T-helper 22 cell (primary cell): Measurements from ENCODE around the gene FOXO6.

ENCODE experiments used
- DNase-seq: peaks from one replicate; pipeline ENCODE4 v3.0.0-alpha.2; 2020; ENCODE audit warnings: low read depth

Gene FOXO6

DNA sequence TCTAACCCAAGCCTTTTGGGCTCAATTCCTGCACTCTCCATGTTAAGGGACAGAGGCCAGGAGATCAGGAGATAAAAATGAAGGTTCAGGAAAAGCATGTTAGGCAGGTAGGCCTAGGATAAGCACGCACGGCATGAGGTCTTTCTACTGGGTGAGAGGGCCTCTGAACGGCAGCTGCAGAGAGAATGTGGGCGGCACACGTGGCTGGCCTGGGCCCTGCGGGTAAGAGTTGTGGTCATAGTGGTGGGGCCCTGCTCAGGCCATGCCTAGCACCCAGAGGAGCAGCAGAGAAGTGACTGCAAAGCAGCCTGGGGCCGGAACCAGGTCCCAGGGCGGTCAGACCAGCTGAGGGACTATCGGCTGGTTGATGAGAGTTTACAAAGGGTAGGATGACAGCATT, 7.5 kb upstream of the FOXO6 start:
- no peak for DNase-seq

DNA sequence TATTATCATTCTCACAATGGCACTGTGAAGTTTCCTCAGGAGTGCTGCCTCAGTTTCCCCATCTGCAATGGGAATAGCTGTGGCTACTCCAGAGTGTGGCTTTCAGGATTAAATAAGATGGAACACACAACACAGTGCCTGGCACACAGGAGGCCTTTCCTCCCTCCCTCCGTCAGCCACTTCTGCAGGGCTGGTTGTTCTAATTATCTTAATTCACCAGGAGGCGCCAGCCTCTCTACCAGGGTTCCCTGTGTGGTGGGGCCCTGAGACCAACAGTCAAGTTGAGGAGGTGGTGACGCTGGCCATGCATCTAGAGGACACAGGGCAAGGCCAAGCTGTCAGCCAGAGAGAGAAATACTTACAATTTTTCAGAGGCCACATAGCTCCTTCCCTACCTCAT, 6.3 kb upstream of the FOXO6 start:
- no peak for DNase-seq

DNA sequence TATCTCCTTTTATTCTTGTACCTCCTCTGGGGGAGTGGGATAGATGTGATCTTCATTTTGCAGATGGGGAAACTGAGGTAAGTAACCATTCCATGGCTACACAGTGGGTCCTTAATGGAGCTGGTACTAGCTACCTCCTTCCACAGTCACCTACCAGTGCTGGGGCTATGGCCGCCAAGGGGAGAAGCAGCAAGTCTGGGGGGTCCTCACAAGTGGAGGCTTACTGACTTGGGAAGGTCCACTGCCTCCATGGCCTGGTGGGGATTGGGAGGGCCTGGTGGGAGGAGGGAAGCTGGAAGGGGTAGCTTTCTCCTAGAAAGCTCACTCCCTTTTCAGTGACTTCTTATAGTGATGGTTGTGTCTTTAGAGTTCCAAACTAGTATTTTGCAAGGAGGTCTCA, 5.9 kb upstream of the FOXO6 start:
- no peak for DNase-seq

DNA sequence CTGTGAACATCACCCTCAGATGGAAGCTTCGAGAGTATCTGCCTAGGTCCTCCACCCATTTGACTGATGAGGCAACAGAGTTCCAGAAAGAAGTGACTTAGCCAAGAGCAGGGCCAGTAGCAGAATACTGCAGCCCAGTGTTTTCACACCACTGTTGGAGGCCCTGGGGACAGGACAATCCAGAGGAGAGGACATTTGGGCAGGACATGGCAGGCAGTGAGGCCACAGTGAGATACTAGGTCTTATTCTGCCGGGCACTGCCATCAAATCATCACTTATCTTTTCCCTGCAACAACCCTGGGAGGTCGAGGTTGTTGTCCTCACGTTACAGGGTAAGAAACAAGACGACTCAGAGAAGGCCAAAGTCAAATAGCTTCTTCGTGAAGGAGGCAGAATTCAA, 5.5 kb upstream of the FOXO6 start:
- DNase-seq: no peak

DNA sequence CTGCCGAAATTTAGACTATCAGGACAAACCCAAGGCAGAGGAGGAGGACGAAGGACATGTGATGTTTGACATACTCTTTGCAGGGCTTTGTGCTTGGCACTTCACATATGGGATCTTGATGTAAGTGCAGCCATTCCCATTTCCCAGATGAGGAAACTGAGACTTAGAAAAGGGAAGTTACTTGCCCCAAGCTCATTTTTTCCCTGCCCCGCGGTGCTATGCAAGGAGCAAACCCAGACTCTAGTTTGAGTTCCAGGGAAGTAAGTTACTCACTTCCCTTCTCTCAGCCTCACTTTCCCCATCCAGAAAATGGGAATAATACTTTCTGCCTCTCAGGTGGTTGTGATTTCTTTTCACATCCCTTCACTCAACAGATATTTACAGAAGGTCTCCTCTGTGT, 4.5 kb upstream of the FOXO6 start:
- no peak for DNase-seq

DNA sequence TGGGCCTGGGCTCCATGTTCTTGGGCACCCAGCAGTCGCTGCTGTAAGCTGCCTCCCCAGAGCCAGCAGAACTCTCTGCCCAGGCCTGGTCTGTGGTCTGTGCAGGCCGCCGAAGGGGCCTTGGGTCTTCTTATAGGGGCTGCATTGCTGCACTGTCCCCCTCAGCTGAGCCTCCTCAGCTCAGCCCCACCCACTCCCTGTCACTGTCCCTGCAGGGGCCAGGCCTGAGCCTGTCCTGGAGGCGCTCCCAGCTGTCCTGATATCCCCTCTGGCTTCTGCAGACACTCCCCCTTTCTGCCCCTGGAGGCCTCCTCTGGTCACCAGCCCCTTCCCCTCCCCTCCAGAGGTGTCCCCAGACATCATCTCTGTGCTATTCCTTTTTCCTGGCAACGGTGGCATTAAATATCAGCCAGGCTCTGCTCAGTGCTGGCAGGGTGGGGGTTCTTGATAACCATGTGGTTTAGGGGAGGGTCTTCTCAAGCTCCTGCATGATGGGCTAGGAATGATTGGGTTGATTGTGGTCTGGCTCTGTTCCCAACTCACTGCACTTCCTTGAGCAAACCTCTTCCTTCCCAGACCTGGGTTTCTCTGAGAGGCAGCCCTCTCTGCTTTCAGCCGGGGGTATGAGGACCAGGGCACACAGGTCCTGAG, 3.7 kb upstream of the FOXO6 start:
- no peak for DNase-seq

DNA sequence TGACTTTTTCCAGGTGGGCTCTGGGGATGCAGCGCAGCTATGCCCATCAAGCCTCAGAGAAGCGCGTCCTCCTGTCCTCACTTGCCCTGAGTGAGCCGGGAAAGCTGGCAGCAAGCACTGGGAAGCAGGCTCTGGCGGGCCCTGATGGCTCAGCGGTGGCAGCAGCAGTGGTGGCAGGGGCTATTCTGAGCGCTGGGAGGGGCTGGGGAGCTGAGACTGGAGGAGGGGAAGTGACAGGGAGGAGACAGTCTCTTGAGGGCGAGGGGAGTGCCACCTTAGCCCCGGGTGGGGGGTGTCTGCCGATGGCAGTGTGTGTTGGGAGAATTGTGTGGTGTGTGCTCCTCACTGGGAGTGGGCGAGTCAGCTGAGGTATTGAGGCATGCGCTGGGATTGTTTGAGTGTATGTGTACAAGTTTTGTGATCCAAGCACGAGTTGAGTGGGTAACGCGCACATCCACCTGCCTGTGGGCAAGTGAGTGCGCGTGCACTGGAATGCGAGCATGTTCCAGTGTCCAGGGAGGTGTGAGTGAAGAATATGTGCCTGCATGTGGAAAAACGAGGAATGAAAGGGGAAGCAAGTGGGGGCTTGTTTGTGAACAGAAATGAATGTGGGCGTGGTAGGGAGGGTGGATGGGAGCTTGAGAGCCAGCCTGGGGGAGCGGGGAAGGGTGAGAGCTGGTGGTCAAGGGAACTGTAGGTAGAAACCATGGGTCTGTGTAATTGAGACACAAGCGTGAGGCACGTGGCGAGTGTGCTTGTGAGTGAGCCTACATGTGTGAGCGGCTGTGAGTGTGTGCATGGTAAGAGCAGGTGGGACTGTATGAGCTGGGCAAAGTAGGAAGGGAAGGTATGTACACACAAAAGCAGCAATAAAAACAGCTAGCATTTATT, 2.9 kb upstream of the FOXO6 start:
- DNase-seq: no peak

DNA sequence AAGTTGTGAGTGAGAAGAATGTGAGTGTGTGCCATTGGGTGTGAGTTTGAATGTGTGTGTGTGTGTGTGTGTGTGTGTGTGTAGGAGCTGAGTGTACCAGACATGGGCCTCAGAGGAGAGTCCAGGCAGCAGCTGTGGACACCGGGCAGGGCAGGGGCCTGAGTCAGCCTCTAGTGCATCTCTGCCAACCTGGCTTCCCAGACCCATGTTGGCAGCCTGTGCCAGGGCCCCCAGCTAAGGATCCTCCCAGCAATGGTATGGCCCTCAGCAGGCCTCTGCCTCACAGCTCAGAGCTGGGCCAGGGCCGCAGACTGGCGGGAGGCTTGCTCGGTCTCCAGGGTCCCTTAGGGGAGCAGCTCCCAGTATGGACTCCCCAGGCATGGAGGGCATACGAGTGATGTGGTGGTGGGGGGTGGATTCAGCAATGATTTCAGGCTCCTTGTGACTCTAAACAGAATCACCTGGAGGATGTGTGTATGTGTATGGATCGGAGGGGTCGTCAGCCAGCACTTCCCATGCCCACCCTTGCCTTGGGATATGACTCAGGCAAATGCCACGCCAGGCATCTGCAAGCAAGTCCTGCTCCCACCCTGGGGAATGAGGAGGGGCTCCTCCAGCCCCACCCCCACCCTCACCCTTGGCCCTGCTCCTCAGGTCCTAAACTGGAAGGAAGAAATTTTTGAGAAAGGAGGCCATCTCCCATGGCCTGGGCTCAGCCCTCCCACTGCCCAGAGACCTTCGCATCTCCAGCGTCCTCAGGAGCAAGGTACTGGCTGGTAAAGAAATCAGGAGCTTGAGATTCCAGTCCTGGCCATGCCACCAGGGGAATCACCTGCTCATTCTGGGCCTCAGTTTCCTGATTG, 1.8 kb upstream of the FOXO6 start:
- DNase-seq: no peak

DNA sequence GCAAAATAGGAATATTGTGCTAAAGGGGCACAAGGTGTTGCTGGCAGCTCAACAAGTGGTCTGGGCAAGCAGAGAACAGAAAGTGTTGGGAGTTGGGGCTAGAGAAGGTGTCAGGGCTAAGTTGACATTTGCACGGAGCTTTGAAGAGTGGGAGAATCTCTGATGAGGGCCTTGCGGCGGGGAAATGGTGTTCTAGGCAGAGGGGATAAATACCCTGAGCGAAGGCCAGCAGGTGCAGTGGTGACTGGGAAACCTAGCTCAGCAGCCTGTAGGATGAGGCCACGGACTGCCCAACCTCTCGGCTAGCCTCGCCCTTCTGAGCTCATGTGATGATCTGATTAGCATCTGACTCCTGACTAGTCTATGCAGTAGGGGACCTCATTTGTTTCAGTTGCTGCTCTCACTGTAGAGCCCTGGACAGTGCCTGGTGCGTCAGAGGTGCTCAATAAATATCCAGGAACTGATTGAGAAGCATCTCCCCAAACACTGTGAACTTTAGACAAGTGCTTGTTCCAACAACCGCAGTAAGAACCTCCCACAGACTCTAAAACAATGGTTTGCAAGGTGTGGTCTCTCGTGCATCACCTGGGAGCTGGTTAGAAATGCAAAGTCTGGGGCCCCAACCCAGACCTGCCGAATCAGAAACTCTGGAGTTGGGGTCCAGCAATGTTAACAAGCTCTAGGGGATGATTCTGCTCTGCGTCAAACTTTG, 1.0 kb upstream of the FOXO6 start:
- DNase-seq: no peak

DNA sequence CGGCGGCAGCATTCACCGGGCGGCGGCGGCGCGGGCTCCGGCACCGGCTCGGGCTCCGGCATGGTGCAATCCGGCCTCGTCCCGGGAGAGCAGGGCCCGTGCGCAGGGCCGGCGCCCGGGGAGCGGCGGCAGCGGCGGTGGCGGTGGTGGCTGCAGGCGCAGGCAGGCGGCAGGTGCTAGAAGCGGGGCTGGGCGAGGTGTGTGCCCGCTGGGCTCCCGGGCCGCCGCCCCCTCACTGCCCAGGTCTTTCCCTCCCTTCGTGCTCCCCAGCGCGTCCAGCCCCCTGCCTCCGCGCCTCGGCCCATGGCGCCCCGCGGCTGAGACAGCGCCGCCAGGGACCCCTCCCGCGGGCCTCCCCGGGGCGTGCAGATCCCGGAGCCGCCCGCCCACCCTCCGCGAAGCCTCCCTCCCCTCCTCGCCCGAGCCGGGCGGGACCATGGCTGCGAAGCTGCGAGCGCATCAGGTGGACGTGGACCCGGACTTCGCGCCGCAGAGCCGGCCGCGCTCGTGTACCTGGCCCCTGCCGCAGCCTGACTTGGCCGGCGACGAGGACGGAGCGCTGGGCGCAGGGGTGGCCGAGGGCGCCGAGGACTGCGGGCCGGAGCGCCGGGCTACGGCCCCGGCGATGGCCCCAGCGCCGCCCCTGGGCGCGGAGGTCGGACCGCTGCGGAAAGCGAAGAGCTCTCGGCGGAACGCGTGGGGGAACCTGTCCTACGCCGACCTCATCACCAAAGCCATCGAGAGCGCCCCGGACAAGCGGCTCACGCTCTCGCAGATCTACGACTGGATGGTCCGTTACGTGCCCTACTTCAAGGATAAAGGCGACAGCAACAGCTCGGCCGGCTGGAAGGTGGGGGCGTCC, 492 bp downstream of the FOXO6 start:
- no peak for DNase-seq

DNA sequence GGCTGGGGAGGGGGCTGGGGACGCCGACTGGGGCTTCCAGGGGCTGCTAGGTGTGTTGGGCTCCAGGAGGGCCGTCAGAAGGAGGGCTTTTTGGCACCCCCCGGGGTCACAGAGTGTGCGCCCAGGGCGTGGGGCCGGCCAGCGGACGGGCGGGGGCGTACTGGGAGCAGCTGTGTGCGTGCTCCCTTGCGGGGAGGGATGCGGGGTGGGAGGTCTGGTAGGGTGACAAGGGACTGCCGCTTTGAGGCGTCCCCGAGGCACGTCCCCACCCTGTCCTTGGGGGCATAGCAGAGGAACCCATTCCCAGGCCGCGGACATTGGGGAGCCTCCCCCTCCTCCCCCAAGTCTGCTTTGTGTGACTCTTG, 1.1 kb downstream of the FOXO6 start:
- no peak for DNase-seq

DNA sequence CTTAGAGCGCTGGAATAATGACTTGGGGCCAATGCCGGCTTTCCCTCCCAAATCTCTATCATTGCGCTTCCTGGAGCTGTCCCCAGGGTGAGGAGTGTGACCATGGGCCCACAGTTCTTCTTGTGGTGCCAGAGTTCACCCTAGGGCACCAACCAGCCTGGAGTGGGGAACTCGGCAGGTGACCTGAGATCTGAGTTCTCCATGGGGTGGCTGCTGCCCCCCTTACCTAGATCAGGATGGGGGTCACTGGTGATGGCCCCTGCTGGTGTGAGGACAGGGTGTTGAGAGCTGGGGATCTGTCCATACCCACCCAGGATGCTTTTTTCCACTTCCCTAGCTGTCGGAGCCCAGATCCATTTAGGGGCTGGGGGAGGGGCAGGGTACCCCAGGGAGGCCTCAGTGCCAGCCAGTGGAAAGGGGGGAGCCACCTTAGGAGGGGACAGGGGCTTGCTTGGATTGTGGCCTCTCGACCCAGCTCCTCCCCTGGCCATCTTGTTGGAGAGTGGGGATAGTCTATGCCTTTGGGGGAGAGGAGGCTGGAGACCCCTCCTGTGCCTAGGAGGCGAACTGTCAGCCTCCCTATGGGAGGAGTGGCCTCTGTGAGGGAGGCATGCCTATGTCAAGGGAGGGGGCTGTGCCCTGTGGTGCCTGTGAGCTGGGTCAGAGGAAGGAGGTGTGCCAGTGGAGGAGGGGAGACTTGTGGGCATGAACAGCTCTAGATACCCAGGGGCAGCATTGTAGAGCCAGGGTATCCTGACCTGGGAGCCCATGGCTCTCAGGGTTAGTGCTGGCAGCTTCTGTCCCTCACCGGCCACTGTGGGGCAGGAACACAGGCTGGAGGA, 1.7 kb downstream of the FOXO6 start:
- DNase-seq: no peak

DNA sequence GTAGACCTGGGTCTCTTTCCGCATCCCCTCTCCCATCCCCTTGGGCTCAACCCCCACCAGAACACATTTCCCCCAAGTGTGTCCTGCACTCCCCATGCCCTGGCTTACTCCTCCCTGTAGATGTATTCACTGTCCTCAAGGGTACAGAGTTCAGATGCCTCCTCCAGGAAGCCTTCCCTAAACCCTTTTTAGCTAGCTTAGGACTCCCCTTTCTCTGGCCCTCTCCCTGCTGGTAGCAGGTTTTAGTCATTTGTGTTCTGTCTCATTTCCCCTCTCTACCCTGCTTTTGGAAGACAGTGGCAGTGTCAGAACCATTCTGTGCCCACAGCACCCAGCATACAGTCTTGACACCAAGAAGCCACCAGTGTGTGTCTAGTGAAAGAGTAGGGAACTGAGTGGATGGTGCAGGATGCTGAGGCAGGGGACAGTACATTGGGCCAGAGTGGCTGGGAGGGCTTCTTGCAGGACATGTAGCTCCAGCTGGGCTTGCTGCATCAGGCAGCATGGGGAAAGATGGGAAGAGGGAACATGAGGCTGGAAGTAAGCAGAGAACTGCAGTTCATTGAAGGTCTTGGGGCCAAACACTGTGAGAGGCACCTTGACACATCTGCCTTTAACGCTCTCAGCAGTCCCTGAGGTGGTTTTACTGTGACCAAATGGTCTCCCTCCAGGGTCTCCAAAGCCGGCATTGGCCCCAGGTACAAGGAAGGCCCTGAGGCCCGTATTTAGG, 2.5 kb downstream of the FOXO6 start:
- no peak for DNase-seq

DNA sequence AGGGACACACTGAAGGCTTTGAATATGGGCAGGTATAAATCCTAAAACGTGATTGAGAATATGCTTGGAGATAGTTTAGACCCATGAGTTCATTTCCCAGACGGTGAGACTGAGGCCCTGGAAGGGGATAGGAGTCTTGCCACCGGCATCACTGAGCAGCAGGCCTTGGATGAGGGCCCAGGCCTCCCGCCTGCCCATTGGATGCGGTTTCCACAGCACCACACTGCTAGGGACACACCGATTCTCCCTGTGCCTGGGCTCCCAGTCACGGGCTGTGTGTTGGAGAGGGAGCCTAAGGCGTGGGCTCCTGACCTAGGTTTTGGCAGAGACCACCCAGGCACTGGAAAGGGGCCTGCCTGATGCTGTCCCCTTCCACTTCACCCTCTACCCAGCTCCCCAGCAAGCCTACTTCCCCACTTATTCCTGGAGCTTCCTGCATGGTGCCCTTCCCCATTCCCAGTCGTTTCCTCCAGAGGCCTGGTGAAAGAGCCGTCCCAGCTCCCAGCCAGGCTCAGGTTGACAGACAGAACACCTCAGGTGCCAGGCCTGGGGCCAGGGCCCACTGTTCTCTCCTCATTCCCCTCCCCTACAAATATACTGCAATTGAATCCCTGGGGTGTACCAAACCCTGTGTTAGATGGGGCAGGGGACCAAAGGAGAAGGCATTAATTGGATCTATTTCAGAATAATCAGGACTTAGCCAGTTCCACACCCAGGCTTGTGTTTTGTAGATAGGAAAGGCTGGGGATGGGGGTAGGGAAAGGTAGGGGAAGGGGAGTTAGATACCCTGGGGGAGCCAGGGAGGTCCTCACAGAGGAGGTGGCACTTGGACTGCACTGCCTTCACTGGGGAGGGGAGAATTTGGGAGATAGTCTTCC, 3.4 kb downstream of the FOXO6 start:
- DNase-seq: no peak

DNA sequence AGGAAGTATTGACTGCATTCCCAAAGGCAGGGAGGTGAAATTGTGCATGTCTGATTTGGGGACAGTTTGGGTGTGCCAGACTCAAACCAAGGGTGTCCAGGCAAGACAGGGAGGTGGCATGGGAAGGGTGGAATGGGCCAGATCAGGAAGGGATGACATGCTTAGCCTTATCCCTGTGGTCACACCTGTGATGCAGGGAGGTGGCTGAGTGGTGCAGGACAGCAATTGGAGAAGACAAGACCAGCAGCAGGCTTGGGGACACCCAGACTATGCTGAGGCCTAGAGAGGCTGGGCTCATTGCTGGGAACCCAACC, 4.0 kb downstream of the FOXO6 start:
- no peak for DNase-seq

DNA sequence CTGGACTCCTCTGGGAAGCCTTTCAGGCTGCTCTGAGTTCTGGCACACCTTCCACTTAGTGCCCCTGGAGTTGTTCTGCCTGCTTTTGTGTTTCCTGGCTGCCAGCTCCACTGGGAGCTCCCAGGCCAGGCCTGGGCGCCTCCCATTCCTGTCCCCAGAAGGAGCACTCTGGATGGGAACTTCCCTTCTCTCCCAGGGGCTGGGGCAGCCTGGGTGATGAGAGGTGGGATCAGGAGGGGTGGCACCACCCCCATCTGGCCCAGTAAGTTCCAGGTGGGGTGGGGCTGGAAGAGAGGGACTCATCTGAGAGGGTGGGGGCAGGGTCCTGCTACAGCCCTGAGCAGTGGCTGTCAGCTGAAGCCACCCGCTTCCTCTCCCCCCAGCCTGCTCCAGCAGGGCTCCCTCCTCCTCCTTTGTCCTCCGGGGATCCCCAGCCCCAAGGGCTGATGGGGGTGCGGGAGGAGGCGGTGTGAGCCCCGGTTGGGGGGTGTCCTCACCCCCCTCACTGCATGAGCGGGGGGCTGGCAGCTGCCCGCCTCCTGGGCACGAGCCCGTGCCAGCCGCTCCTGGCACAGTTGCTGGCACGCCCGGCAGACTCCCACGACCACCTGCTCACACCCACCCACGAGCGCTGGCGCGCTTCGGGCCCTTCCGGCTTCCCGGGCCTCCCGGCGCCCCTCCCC, 4.7 kb downstream of the FOXO6 start:
- DNase-seq: no peak

DNA sequence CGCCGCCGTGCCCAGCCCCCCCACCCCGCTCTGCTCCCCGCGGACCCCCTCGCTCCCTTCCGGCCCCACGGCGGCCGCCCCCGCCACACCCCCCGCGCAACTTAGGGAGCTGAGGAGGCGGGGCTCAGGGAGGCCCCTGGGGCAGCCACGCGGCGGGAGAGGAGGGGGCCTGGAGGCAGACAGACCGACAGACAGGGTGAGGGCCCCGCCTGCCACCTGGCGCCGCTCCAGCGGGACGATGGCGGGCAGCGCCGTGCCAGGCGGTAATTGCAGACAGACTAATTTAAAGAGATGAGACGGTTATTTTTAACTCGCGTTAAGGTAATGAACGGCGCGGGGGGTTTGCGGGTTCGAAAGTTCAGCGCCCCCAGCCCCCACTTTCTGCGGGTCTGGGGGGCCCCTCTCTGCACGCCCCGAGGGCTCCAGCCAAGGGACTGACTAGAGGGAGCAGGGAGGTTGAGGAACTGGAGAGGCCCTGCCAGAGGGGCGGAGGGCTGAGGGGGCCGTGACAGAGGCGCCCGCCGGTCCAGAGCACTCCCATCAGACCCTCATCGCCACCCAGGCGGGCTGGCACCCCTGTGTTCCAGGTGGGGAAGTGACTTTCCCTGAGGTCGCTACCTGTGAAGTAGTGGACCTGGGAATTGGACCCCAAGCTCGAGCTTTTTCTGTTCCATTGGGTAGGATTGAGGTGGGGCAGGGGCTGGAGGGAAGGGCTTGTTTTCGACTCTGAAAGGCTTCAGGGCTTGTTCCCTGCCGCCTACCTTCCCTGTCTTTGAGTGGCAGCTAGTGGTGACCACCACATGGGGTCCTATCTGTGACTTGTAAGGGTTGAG, 5.4 kb downstream of the FOXO6 start:
- no peak for DNase-seq
